Peyer's patch (tissue), 4 donors: ENCODE measurements around the gene CISD3. TPM values are rescaled to one million over a fixed set of nuclear protein-coding genes. Genes with fewer than 3 reads are reported as not detected.

Source experiments
- DNase-seq, 3 donors: peaks; one replicate each; pipeline ENCODE4 v3.0.0-alpha.2; 2017 to 2019
- H3K27ac ChIP-seq, 4 donors: fragments of 200-600 bp; sonication (generic); one replicate each; pipeline ENCODE4 v1.5.1; 2016 to 2019
- H3K27me3 ChIP-seq, 2 donors: fragments of 200-600 bp; sonication (generic); one replicate each; pipeline ENCODE4 v1.5.1; 2019
- H3K36me3 ChIP-seq, 3 donors: fragments of 200-600 bp; sonication (generic); one replicate each; pipeline ENCODE4 v1.5.1; 2016 to 2019
- H3K4me1 ChIP-seq, 4 donors: fragments of 200-600 bp; sonication (generic); one replicate each; pipeline ENCODE4 v1.5.1; 2016 to 2019
- H3K4me3 ChIP-seq, 4 donors: fragments of 200-600 bp; sonication (generic); 1 replicate in 3 of 4; 2 replicates in 1 of 4; pipeline ENCODE4 v1.5.1; 2016 to 2019; ENCODE audit warnings: mild to moderate bottlenecking in 1 of 4
- H3K9me3 ChIP-seq, 4 donors: fragments of 200-600 bp; sonication (generic); one replicate each; pipeline ENCODE4 v1.5.1; 2016 to 2019; ENCODE audit warnings: mild to moderate bottlenecking in 1 of 4
- CTCF ChIP-seq, 6 experiments: fragments of 450-650 bp in 4 of 6; fragments of 200-600 bp in 2 of 6; sonication (generic) in 1 of 6; IDR thresholded peaks; one replicate each; pipeline ENCODE4 v1.5.1; 2017 to 2019; ENCODE audit warnings: antibody characterized with exemption in 6 of 6, mild to moderate bottlenecking in 3 of 6, moderate library complexity in 1 of 6
- POLR2A ChIP-seq, 2 donors: fragments of 450-650 bp; IDR thresholded peaks; one replicate each; pipeline ENCODE4 v1.5.1; 2017; ENCODE audit warnings: antibody characterized with exemption in 2 of 2, mild to moderate bottlenecking in 2 of 2, moderate library complexity in 2 of 2
- total RNA-seq, 4 donors: library from RNA; depleted of rRNA; stranded (reverse); fragments of >200 nt; gene quantifications; one replicate each; pipeline ENCODE4 v1.1.0, GENCODE V29; 2016

The CISD3 gene, protein sequence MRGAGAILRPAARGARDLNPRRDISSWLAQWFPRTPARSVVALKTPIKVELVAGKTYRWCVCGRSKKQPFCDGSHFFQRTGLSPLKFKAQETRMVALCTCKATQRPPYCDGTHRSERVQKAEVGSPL
- total RNA-seq: 10 to 100 TPM; 10.7 to 55.0 (median 43.2) TPM

- DNase-seq: peak; percentile 86 to 94 (median 94)
- Histone ChIP-seq H3K4me1 (peaks cover 12 to 69% (median 30%) of the 10 kb centered on the region in 4 donors), H3K27me3 (no peaks in the 10 kb centered on the region), H3K36me3 (no peaks in the 10 kb centered on the region), H3K4me3 (peak within 1 kb of the TSS; percentile 78 to 96 (median 86)), H3K27ac (peak within 1 kb of the TSS; percentile 91 to 99 (median 96)), H3K9me3 (no peaks in the 10 kb centered on the region)
- TF ChIP-seq CTCF (IDR thresholded peaks at IDR 0.05) (peak; percentile 75 to 98 (median 94)), POLR2A (IDR thresholded peaks at IDR 0.05) (peak in 1 of 2 donors; percentile 18)
These were observed at the start of gene CISD3 for GRCh38 chr17:38729886-38730525. TSS of gene CISD3 (plus strand) at chr17:38730341. CDS start at chr17:38730359, 18 bp downstream.

GRCh38 chr17:38681096-38681495 is 49.0 kb upstream of the CISD3 start:
- Histone ChIP-seq H3K4me1 (peaks cover 0 to 4% (median 0%) of the 10 kb centered on the region in 4 donors), H3K4me3 (no peak overlapping the region), H3K27me3 (no peaks in the 10 kb centered on the region), H3K9me3 (no peaks in the 10 kb centered on the region), H3K27ac (no peak overlapping the region), H3K36me3 (no peaks in the 10 kb centered on the region)
- no peak for TF ChIP-seq POLR2A (IDR thresholded peaks at IDR 0.05)
- TF ChIP-seq CTCF (IDR thresholded peaks at IDR 0.05): no peak
- no peak for DNase-seq

DNA sequence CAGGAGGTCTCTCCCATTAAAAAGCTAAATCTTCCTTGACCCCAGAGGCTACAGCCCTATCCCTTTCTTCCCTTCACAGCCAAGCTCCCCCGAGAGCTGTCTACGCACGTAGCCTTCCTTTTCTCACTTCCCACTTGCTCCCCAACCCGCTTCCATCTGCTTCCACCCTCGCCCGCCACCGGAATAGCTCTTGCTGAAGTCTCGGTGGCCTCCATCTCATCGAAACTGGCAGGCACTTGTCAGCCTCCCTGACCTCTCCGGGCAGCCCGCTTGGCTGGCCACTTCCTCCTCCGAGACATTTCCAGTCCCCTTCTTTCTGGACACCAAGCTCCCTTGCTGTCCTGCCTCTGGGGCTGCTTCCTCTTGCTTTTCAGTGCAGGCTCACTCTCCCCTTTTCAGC is 44.6 kb upstream of the CISD3 start:
- no peaks in the 10 kb centered on the region for H3K4me1 ChIP-seq
- peak in 1 of 3 donors; percentile 50 for DNase-seq
- H3K27ac ChIP-seq: no peak overlapping the region
- H3K36me3 ChIP-seq: no peaks in the 10 kb centered on the region
- no peak for TF ChIP-seq CTCF (IDR thresholded peaks at IDR 0.05)
- TF ChIP-seq POLR2A (IDR thresholded peaks at IDR 0.05): no peak
- no peaks in the 10 kb centered on the region for H3K9me3 ChIP-seq
- no peak overlapping the region for H3K4me3 ChIP-seq
- H3K27me3 ChIP-seq: no peaks in the 10 kb centered on the region

- TF ChIP-seq POLR2A (IDR thresholded peaks at IDR 0.05) (no peak), CTCF (IDR thresholded peaks at IDR 0.05) (no peak)
These were observed 42.9 kb upstream of the CISD3 start for GRCh38 chr17:38687286-38687685.

GRCh38 chr17:38690386-38690785 is 39.8 kb upstream of the CISD3 start:
- DNase-seq: no peak
- Histone ChIP-seq H3K4me3 (no peak overlapping the region), H3K9me3 (no peaks in the 10 kb centered on the region), H3K27ac (no peak overlapping the region), H3K4me1 (peaks cover 0 to 14% (median 0%) of the 10 kb centered on the region in 4 donors), H3K27me3 (no peaks in the 10 kb centered on the region), H3K36me3 (no peaks in the 10 kb centered on the region)
- no peak for TF ChIP-seq CTCF (IDR thresholded peaks at IDR 0.05)
- TF ChIP-seq POLR2A (IDR thresholded peaks at IDR 0.05): no peak

More at GRCh38 chr17:38687286-38687685, 42.9 kb upstream of the CISD3 start:
- Histone ChIP-seq H3K4me1 (no peaks in the 10 kb centered on the region), H3K36me3 (no peaks in the 10 kb centered on the region), H3K27me3 (no peaks in the 10 kb centered on the region), H3K4me3 (no peak overlapping the region), H3K27ac (no peak overlapping the region), H3K9me3 (no peaks in the 10 kb centered on the region)
- DNase-seq: no peak
